ENCODE data around the gene HPSE2. TPM values are rescaled to one million over a fixed set of nuclear protein-coding genes. Genes with fewer than 3 reads are reported as not detected.

HPSE2 gene
- total RNA-seq, 2 experiments from 2014 or later = not detected

DNA sequence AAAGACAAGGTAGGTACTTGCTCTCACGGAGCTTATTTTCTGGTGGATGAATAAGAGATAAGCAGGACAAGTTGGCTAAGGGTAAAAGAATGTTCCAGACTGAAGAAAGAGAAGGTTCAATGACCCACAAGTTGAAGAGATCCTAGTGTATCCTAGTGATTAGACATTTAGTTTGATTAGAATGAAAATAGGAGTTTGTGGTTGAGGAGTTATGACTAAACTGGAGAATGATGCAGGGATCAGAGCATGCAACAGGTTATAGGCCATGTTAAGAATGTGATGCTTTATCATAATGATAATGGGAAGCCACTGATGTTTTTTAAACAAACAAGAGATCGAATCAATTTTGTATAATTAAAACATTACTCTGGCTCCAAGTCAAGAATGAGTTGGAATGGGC is 357.2 kb downstream of the HPSE2 start:
- ChIA-PET POLR2A (no interaction called here), CTCF (no interaction called here)
- ATAC-seq (no peak), DNase-seq (no peak)
- no peaks in the 10 kb centered on the region for H3K36me3 Mint-ChIP-seq (ENCODE audit: low read depth)
- H3K9me3 Mint-ChIP-seq = no peaks in the 10 kb centered on the region
- no peaks in the 10 kb centered on the region for H3K4me1 Mint-ChIP-seq (ENCODE audit: low read depth)
- H3K27ac Mint-ChIP-seq = no peak overlapping the region
- no peak overlapping the region for H3K4me3 Mint-ChIP-seq
- no peaks in the 10 kb centered on the region for H3K27me3 Mint-ChIP-seq
- intact Hi-C loops (cut with micrococcal nuclease) = no loop called here
- TF ChIP-seq, protein P1, sequence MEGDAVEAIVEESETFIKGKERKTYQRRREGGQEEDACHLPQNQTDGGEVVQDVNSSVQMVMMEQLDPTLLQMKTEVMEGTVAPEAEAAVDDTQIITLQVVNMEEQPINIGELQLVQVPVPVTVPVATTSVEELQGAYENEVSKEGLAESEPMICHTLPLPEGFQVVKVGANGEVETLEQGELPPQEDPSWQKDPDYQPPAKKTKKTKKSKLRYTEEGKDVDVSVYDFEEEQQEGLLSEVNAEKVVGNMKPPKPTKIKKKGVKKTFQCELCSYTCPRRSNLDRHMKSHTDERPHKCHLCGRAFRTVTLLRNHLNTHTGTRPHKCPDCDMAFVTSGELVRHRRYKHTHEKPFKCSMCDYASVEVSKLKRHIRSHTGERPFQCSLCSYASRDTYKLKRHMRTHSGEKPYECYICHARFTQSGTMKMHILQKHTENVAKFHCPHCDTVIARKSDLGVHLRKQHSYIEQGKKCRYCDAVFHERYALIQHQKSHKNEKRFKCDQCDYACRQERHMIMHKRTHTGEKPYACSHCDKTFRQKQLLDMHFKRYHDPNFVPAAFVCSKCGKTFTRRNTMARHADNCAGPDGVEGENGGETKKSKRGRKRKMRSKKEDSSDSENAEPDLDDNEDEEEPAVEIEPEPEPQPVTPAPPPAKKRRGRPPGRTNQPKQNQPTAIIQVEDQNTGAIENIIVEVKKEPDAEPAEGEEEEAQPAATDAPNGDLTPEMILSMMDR (IDR thresholded peaks at IDR 0.05) = no peak

DNA sequence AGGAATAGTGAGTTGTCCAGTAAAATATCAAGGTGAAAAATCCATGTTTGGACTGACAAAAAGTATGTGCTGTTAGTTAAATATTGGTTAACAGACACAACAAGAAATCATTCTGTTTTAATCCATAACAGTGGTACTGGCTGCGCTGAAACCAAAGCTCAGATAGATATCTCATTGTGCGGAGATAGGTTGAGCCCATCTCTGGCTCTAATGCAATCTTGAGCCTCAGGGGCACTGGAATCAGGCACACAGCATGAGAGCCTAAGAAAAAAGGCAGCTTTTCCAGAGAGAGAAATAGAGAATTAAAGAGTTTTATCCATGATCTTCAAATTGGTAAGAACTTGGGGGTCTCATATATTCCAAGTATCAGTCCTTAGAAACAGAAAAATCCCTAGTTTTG is 373.7 kb downstream of the HPSE2 start:
- intact Hi-C loops (cut with micrococcal nuclease) = no loop called here
- Mint-ChIP-seq H3K27ac (no peak overlapping the region), H3K27me3 (peaks cover 3% of the 10 kb centered on the region), H3K4me3 (no peak overlapping the region), H3K4me1 (ENCODE audit: low read depth) (no peaks in the 10 kb centered on the region), H3K36me3 (ENCODE audit: low read depth) (no peaks in the 10 kb centered on the region), H3K9me3 (peaks cover 2% of the 10 kb centered on the region)
- no peak for DNase-seq
- CTCF ChIA-PET = no interaction called here
- POLR2A ChIA-PET = no interaction called here
- TF ChIP-seq, protein P1 (IDR thresholded peaks at IDR 0.05) = no peak
- no peak for ATAC-seq

DNA sequence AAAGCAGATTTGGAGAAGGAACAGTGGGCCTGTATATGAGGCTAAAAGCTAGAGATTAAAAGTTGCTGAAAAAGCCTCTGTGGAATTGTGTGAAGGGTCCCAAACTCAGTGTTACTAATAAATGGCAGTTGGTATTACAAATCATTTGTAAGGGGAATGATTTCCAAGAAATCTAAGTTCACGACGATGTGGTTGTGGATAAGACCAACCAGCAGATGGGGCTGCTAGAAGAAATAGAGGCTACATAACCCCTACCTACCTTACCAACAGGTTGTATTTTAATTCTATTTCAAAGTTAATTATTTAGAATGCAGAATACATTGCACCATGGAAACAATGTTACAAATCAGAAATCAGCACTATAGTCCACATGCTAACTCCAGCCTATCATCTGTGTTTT is 377.1 kb downstream of the HPSE2 start:
- Mint-ChIP-seq H3K36me3 (ENCODE audit: low read depth) (no peaks in the 10 kb centered on the region), H3K4me3 (no peak overlapping the region), H3K27me3 (peaks cover 3% of the 10 kb centered on the region), H3K27ac (no peak overlapping the region), H3K4me1 (ENCODE audit: low read depth) (no peaks in the 10 kb centered on the region), H3K9me3 (no peaks in the 10 kb centered on the region)
- DNase-seq (no peak), ATAC-seq (no peak)
- POLR2A ChIA-PET = no interaction called here
- TF ChIP-seq, protein P1 (IDR thresholded peaks at IDR 0.05) = no peak
- CTCF ChIA-PET = interaction anchor here (1.0 kb wide), 1 partner anchor 25 kb away, joined by 3 read pairs; no protein-coding TSS in a partner anchor
- intact Hi-C loops (cut with micrococcal nuclease) = no loop called here

DNA sequence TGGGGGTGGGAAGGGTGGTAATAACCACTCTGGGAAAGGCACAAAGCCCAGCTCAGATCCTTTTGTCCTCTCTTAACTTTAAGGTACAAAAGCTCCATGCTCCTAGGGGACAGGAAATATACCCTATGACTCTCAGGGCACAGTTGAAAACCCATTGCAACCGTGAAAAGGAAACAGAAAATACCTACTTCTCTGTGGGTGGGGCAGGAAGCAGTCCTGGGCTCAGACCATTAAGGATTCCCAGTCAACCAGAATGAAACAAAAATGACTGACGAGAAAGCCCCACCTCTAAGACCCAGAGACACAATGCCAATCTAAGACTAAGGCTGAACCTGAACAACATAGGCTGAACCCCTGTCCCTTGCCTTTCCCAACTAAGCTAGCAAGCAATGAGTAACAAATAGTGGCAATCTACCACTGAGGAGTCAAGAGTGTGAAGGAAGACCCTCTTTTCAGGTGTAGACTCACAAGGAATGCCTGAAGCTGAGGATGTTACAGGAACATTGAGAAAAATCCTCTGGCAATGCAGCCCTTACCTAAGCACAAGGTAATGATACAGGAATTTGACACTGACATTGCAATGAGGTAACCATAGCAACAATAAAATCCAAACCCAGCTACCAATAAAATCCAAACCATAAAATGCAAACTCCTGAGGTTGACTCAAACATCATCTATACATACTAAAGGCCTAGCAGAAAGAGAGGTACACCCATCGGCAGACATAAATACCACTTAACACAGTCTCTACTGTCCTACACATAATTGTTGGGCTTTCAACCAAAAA is 380.1 kb downstream of the HPSE2 start:
- ChIA-PET CTCF (no interaction called here), POLR2A (interaction anchor here (1.1 kb wide), 1 partner anchor 8 kb away, joined by 3 read pairs; no protein-coding TSS in a partner anchor)
- no peak overlapping the region for H3K4me3 Mint-ChIP-seq
- intact Hi-C loops (cut with micrococcal nuclease) = no loop called here
- H3K27ac Mint-ChIP-seq = no peak overlapping the region
- ATAC-seq = no peak
- H3K9me3 Mint-ChIP-seq = no peaks in the 10 kb centered on the region
- no peak for DNase-seq
- no peaks in the 10 kb centered on the region for H3K4me1 Mint-ChIP-seq (ENCODE audit: low read depth)
- H3K36me3 Mint-ChIP-seq (ENCODE audit: low read depth) = no peaks in the 10 kb centered on the region
- no peaks in the 10 kb centered on the region for H3K27me3 Mint-ChIP-seq
- TF ChIP-seq, protein P1 (IDR thresholded peaks at IDR 0.05) = no peak

DNA sequence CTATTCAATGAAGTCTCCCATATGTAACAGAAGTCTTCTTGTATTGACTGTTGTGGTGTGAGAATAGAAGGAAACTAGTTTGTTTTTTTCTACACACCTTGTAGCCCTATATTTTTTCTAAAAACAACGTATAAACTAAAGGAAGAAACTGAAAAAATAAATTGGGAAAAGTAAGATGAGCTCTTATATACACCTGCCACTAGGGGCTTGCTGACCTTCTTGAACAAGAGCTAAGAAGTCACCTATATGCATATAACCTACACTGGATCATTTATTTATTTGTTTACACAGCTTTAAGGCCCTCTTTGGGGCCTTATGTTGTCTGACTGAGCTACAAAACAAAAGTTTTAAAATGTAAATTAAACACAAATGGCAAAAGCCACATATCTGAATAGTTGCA is 383.0 kb downstream of the HPSE2 start:
- H3K4me3 Mint-ChIP-seq = no peak overlapping the region
- no peaks in the 10 kb centered on the region for H3K36me3 Mint-ChIP-seq (ENCODE audit: low read depth)
- intact Hi-C loops (cut with micrococcal nuclease) = no loop called here
- ChIA-PET POLR2A (no interaction called here), CTCF (no interaction called here)
- ATAC-seq (no peak), DNase-seq (no peak)
- TF ChIP-seq, protein P1 (IDR thresholded peaks at IDR 0.05) = no peak
- H3K4me1 Mint-ChIP-seq (ENCODE audit: low read depth) = no peaks in the 10 kb centered on the region
- no peaks in the 10 kb centered on the region for H3K27me3 Mint-ChIP-seq
- H3K9me3 Mint-ChIP-seq = no peaks in the 10 kb centered on the region
- no peak overlapping the region for H3K27ac Mint-ChIP-seq
